ENCODE data around the gene PHKB.

PHKB gene

GRCh38 chr16:47481698-47482374 lies 20.7 kb downstream of the PHKB start:
- H3K9me3 ChIP-seq (ENCODE audit: control insufficient read depth in 2 of 2, low read length in 2 of 2) = no peaks in the 10 kb centered on the region
- no peaks in the 10 kb centered on the region for H3K27me3 ChIP-seq (ENCODE audit: control insufficient read depth in 2 of 2, insufficient read depth in 2 of 2, low read length in 2 of 2)
- no peak overlapping the region for H3K4me3 ChIP-seq (ENCODE audit: low read length in 2 of 2)
- H3K4me1 ChIP-seq (ENCODE audit: control insufficient read depth in 2 of 2, insufficient read depth in 2 of 2, low read length in 2 of 2) = no peaks in the 10 kb centered on the region
- no peak overlapping the region for H3K27ac ChIP-seq (ENCODE audit: low read depth in 2 of 2, low read length in 2 of 2)
- H3K9ac ChIP-seq (ENCODE audit: low read depth in 1 of 2, low read length in 2 of 2) = no peak overlapping the region
- no peaks in the 10 kb centered on the region for H3K36me3 ChIP-seq (ENCODE audit: control insufficient read depth in 2 of 2, insufficient read depth in 2 of 2, low read length in 2 of 2)

- Histone ChIP-seq H3K27me3 (ENCODE audit: control insufficient read depth in 2 of 2, insufficient read depth in 2 of 2, low read length in 2 of 2) (no peaks in the 10 kb centered on the region), H3K4me3 (ENCODE audit: low read length in 2 of 2) (no peak overlapping the region), H3K9ac (ENCODE audit: low read depth in 1 of 2, low read length in 2 of 2) (no peak overlapping the region), H3K9me3 (ENCODE audit: control insufficient read depth in 2 of 2, low read length in 2 of 2) (peaks cover 0 to 2% of the 10 kb centered on the region in 2 donors), H3K36me3 (ENCODE audit: control insufficient read depth in 2 of 2, insufficient read depth in 2 of 2, low read length in 2 of 2) (no peaks in the 10 kb centered on the region), H3K27ac (ENCODE audit: low read depth in 2 of 2, low read length in 2 of 2) (no peak overlapping the region), H3K4me1 (ENCODE audit: control insufficient read depth in 2 of 2, insufficient read depth in 2 of 2, low read length in 2 of 2) (no peaks in the 10 kb centered on the region)
Observed at GRCh38 chr16:47483616-47484015, 22.5 kb downstream of the PHKB start.

- H3K9ac ChIP-seq (ENCODE audit: low read depth in 1 of 2, low read length in 2 of 2) = no peak overlapping the region
- no peaks in the 10 kb centered on the region for H3K27me3 ChIP-seq (ENCODE audit: control insufficient read depth in 2 of 2, insufficient read depth in 2 of 2, low read length in 2 of 2)
- H3K36me3 ChIP-seq (ENCODE audit: control insufficient read depth in 2 of 2, insufficient read depth in 2 of 2, low read length in 2 of 2) = no peaks in the 10 kb centered on the region
- H3K27ac ChIP-seq (ENCODE audit: low read depth in 2 of 2, low read length in 2 of 2) = no peak overlapping the region
- H3K4me1 ChIP-seq (ENCODE audit: control insufficient read depth in 2 of 2, insufficient read depth in 2 of 2, low read length in 2 of 2) = no peaks in the 10 kb centered on the region
- H3K9me3 ChIP-seq (ENCODE audit: control insufficient read depth in 2 of 2, low read length in 2 of 2) = peaks cover 0 to 13% of the 10 kb centered on the region in 2 donors
- H3K4me3 ChIP-seq (ENCODE audit: low read length in 2 of 2) = no peak overlapping the region
Observed at GRCh38 chr16:47486856-47487255, 25.7 kb downstream of the PHKB start.

DNA sequence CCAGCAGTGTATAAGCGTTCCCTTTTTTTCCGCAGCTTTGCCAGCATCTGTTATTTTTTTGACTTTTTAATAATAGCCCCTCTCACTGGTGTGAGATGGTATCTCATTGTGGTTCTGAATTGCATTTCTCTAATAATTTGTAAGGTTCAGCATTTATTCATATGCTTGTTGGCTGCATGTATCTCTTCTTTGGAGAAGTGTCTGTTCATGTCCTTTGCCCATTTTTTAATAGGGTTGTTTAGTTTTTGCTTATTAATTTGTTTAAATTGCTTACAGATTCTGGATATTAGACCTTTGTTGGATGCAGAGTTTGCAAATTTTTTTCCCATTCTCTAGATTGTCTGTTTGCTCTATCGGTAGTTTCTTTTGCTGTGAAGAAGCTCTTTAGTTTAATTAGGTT lies 26.9 kb downstream of the PHKB start:
- Histone ChIP-seq H3K4me1 (ENCODE audit: control insufficient read depth in 2 of 2, insufficient read depth in 2 of 2, low read length in 2 of 2) (no peaks in the 10 kb centered on the region), H3K36me3 (ENCODE audit: control insufficient read depth in 2 of 2, insufficient read depth in 2 of 2, low read length in 2 of 2) (no peaks in the 10 kb centered on the region), H3K27me3 (ENCODE audit: control insufficient read depth in 2 of 2, insufficient read depth in 2 of 2, low read length in 2 of 2) (no peaks in the 10 kb centered on the region), H3K9ac (ENCODE audit: low read depth in 1 of 2, low read length in 2 of 2) (no peak overlapping the region), H3K4me3 (ENCODE audit: low read length in 2 of 2) (no peak overlapping the region), H3K27ac (ENCODE audit: low read depth in 2 of 2, low read length in 2 of 2) (no peak overlapping the region), H3K9me3 (ENCODE audit: control insufficient read depth in 2 of 2, low read length in 2 of 2) (peaks cover 0 to 13% of the 10 kb centered on the region in 2 donors)

DNA sequence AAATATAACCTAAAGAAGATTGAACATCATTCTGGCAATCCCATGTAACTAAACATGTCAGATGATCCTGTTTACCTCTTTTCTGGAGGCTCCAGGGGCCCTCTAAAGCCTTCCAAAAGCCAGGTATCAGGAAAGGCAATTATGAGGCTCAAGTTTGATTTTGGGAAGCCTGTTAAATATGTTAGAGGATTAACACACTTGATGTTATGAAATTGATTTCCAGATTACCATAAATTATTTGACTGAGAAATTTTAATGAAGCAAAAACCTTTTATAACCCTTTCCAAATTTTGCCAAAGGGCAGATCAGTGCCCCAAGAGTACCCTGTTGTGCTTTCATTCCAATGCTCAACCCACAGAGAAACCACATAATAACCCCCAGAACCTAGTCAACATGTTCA lies 29.3 kb downstream of the PHKB start:
- Histone ChIP-seq H3K4me1 (ENCODE audit: control insufficient read depth in 2 of 2, insufficient read depth in 2 of 2, low read length in 2 of 2) (peaks cover 0 to 6% of the 10 kb centered on the region in 2 donors), H3K36me3 (ENCODE audit: control insufficient read depth in 2 of 2, insufficient read depth in 2 of 2, low read length in 2 of 2) (no peaks in the 10 kb centered on the region), H3K27ac (ENCODE audit: low read depth in 2 of 2, low read length in 2 of 2) (no peak overlapping the region), H3K27me3 (ENCODE audit: control insufficient read depth in 2 of 2, insufficient read depth in 2 of 2, low read length in 2 of 2) (no peaks in the 10 kb centered on the region), H3K9me3 (ENCODE audit: control insufficient read depth in 2 of 2, low read length in 2 of 2) (peaks cover 0 to 13% of the 10 kb centered on the region in 2 donors), H3K4me3 (ENCODE audit: low read length in 2 of 2) (no peak overlapping the region), H3K9ac (ENCODE audit: low read depth in 1 of 2, low read length in 2 of 2) (no peak overlapping the region)

- Histone ChIP-seq H3K27me3 (ENCODE audit: control insufficient read depth in 2 of 2, insufficient read depth in 2 of 2, low read length in 2 of 2) (no peaks in the 10 kb centered on the region), H3K4me1 (ENCODE audit: control insufficient read depth in 2 of 2, insufficient read depth in 2 of 2, low read length in 2 of 2) (peaks cover 0 to 6% of the 10 kb centered on the region in 2 donors), H3K9me3 (ENCODE audit: control insufficient read depth in 2 of 2, low read length in 2 of 2) (peaks cover 0 to 13% of the 10 kb centered on the region in 2 donors), H3K27ac (ENCODE audit: low read depth in 2 of 2, low read length in 2 of 2) (peak overlapping the region in 1 of 2 donors; percentile 26), H3K9ac (ENCODE audit: low read depth in 1 of 2, low read length in 2 of 2) (no peak overlapping the region), H3K36me3 (ENCODE audit: control insufficient read depth in 2 of 2, insufficient read depth in 2 of 2, low read length in 2 of 2) (no peaks in the 10 kb centered on the region), H3K4me3 (ENCODE audit: low read length in 2 of 2) (no peak overlapping the region)
Observed at GRCh38 chr16:47492036-47492427, 30.9 kb downstream of the PHKB start.

- peak overlapping the region in 1 of 2 donors; percentile 27 for H3K4me3 ChIP-seq (ENCODE audit: low read length in 2 of 2)
- H3K9ac ChIP-seq (ENCODE audit: low read depth in 1 of 2, low read length in 2 of 2) = no peak overlapping the region
- peak overlapping the region; percentile 33 to 55 for H3K27ac ChIP-seq (ENCODE audit: low read depth in 2 of 2, low read length in 2 of 2)
- H3K4me1 ChIP-seq (ENCODE audit: control insufficient read depth in 2 of 2, insufficient read depth in 2 of 2, low read length in 2 of 2) = peaks cover 0 to 6% of the 10 kb centered on the region in 2 donors
- H3K9me3 ChIP-seq (ENCODE audit: control insufficient read depth in 2 of 2, low read length in 2 of 2) = peaks cover 0 to 13% of the 10 kb centered on the region in 2 donors
- H3K36me3 ChIP-seq (ENCODE audit: control insufficient read depth in 2 of 2, insufficient read depth in 2 of 2, low read length in 2 of 2) = no peaks in the 10 kb centered on the region
- no peaks in the 10 kb centered on the region for H3K27me3 ChIP-seq (ENCODE audit: control insufficient read depth in 2 of 2, insufficient read depth in 2 of 2, low read length in 2 of 2)
Observed at GRCh38 chr16:47492428-47493377, 31.6 kb downstream of the PHKB start.

DNA sequence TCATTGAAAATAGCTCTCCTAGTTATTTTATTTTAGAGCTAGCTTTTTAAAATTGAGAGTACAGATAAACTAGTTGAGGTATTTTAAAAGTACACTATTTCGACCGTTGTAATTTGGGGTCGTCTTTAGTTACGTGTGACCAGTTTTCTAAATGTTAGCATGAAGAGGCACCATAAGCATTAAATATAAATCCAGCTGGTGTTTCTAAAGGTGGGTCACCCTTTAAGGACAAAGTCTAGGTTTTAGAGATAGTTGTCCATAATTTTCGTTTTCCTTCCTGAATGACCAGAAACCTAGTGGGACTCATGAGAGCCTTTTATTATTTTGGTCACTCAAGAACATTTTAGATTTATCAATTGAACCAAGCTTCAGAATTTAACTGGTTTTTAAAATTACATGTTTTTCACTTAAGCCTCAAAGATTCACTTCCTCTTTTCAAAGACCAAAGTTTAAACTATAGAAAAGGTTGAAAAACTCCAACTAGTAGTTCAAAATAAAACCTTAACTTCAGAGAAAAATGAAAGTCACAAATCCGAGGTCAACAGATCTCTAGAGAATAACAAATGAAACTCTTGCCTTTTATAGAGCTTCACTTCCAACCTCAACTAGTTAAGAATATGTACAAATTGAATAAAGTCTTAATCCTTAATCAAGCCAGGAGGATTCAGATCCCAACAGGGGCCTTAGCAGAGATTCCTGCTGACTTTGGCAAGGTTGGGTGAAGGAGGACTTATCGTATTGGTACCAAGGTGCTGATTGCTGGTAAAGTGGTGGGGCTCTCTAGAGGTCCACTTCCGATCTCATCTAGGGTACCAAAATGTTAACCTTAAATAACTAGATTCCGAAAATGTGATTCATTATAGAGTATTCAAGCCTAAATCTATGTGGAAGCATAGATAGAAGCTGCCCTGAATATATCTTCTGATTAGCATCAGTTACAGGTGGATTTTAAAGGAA lies 32.5 kb downstream of the PHKB start:
- peak overlapping the region in 1 of 2 donors; percentile 27 for H3K4me3 ChIP-seq (ENCODE audit: low read length in 2 of 2)
- no peak overlapping the region for H3K9ac ChIP-seq (ENCODE audit: low read depth in 1 of 2, low read length in 2 of 2)
- peaks cover 0 to 1% of the 10 kb centered on the region in 2 donors for H3K36me3 ChIP-seq (ENCODE audit: control insufficient read depth in 2 of 2, insufficient read depth in 2 of 2, low read length in 2 of 2)
- H3K4me1 ChIP-seq (ENCODE audit: control insufficient read depth in 2 of 2, insufficient read depth in 2 of 2, low read length in 2 of 2) = peaks cover 0 to 6% of the 10 kb centered on the region in 2 donors
- H3K27me3 ChIP-seq (ENCODE audit: control insufficient read depth in 2 of 2, insufficient read depth in 2 of 2, low read length in 2 of 2) = no peaks in the 10 kb centered on the region
- H3K27ac ChIP-seq (ENCODE audit: low read depth in 2 of 2, low read length in 2 of 2) = peak overlapping the region; percentile 10 to 33
- H3K9me3 ChIP-seq (ENCODE audit: control insufficient read depth in 2 of 2, low read length in 2 of 2) = peaks cover 0 to 11% of the 10 kb centered on the region in 2 donors

DNA sequence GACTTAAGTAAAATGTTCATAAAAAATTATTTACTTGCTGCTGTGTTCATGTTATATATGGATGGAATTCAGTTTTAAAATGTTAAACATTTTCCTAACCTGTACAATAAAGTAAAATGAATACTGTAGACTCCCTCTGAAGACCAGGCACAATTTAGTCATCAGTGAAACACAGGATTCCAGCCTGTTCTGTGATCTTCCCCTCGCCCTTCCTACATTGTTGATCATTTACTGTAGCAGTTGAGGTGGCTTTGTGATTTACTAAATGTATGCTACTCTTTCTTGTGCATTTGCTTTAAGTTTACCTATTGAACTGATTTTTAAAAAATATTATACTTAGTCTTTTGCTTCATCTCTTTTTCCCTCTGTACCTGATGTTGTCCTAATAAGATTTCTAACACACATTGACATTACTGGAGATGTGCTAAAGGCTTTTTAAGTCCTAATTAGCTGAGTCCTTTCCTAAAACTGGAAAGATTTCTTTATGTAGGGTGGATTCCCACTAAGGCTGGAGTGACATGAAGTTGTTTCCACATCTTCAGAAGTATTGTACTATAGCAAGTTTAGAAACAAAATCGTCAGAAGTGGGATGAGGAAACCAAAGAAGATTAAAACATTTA lies 38.1 kb downstream of the PHKB start:
- no peak overlapping the region for H3K9ac ChIP-seq (ENCODE audit: low read depth in 1 of 2, low read length in 2 of 2)
- no peak overlapping the region for H3K27ac ChIP-seq (ENCODE audit: low read depth in 2 of 2, low read length in 2 of 2)
- H3K4me1 ChIP-seq (ENCODE audit: control insufficient read depth in 2 of 2, insufficient read depth in 2 of 2, low read length in 2 of 2) = peaks cover 0 to 3% of the 10 kb centered on the region in 2 donors
- H3K4me3 ChIP-seq (ENCODE audit: low read length in 2 of 2) = no peak overlapping the region
- no peaks in the 10 kb centered on the region for H3K9me3 ChIP-seq (ENCODE audit: control insufficient read depth in 2 of 2, low read length in 2 of 2)
- H3K36me3 ChIP-seq (ENCODE audit: control insufficient read depth in 2 of 2, insufficient read depth in 2 of 2, low read length in 2 of 2) = peaks cover 35 to 40% of the 10 kb centered on the region in 2 donors
- H3K27me3 ChIP-seq (ENCODE audit: control insufficient read depth in 2 of 2, insufficient read depth in 2 of 2, low read length in 2 of 2) = no peaks in the 10 kb centered on the region
